Esophagus squamous epithelium (tissue), 4 donors: ENCODE measurements around the gene AP5Z1.

Experiments
- POLR2A ChIP-seq, 4 donors: fragments of 450-650 bp; IDR thresholded peaks; one replicate each; pipeline ENCODE4 v1.6.1; 2017; ENCODE audit warnings: antibody characterized with exemption in 4 of 4, mild to moderate bottlenecking in 4 of 4, moderate library complexity in 3 of 4
- TF ChIP-seq, protein P1 (sequence below), 6 experiments: fragments of 450-650 bp in 4 of 6; fragments of 200-600 bp in 2 of 6; sonication (generic) in 2 of 6; IDR thresholded peaks; one replicate each; pipeline ENCODE4 v1.5.1; 2016 to 2019; ENCODE audit warnings: antibody characterized with exemption in 6 of 6, mild to moderate bottlenecking in 4 of 6, moderate library complexity in 4 of 6

DNA sequence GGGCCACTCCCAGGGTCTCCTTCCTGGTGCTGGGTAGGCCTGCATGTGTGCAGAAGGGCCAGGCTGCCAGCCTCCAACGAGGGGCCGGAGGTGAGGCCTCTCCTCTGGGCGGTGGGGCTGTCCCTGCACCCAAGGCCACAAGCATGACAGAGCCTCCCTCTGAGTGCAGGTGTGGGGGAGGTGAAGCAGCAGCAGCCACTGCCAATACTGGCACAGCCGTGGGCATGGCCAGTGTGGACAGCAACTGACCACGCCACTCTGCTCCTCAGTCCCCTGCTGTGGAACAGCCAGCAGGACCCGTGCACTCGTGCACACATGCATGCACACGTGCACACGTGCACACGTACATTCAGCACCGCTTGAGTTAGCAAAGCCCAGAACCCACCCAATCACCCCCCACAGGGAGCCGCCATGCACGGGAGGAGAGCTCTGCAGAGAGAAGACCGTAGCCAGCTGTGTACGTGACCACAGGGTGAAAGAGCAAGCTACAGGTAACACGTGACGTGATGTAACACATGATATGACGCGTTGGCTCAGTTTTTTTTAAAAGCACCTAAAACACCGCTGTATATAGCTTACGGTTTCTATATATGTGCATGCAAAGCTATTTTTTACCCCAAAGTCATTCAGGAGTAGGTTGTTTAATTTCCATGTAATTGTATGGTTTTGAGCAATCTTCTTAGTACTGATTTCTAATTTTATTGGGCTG is 63.4 kb downstream of the AP5Z1 start:
- TF ChIP-seq, protein P1, sequence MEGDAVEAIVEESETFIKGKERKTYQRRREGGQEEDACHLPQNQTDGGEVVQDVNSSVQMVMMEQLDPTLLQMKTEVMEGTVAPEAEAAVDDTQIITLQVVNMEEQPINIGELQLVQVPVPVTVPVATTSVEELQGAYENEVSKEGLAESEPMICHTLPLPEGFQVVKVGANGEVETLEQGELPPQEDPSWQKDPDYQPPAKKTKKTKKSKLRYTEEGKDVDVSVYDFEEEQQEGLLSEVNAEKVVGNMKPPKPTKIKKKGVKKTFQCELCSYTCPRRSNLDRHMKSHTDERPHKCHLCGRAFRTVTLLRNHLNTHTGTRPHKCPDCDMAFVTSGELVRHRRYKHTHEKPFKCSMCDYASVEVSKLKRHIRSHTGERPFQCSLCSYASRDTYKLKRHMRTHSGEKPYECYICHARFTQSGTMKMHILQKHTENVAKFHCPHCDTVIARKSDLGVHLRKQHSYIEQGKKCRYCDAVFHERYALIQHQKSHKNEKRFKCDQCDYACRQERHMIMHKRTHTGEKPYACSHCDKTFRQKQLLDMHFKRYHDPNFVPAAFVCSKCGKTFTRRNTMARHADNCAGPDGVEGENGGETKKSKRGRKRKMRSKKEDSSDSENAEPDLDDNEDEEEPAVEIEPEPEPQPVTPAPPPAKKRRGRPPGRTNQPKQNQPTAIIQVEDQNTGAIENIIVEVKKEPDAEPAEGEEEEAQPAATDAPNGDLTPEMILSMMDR (IDR thresholded peaks at IDR 0.05) = no peak
- TF ChIP-seq POLR2A (IDR thresholded peaks at IDR 0.05) = no peak
